GM19463 (cell line): Measurements from ENCODE around the gene HBA1.
"Not testable (repeated sequence)": the region's sequence is repeated elsewhere in the genome, so short reads cannot be mapped to it uniquely, and the experiment has no call there.

Source experiments
- ATAC-seq: cut with Tn5 transposase; IDR thresholded peaks from one replicate; pipeline ENCODE4 v1.9.1; 2021; ENCODE audit warnings: mild to moderate bottlenecking, moderate library complexity; ENCODE audit not compliant: unreplicated experiment

Gene HBA1

GRCh38 chr16:193441-193840 is 17.0 kb downstream of the HBA1 start:
- ATAC-seq: no peak

DNA sequence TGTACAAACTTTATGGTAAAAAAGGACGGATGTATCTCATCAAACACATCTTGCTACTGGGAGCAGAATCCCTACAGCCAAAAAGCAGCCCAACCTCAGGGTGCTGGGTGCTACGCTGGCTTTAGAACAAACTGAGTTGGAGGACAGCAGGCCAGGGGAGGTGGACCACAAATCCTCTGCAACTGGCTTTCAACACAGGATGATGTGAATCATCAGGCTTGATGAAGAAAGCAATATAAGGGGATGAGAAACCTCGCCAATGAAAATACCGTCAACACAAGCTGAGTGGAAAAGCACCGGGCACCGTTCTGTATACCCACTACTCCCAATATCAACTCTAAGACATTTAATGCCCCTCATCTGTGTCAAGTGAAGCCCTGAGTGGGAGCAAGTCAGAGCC is 18.0 kb downstream of the HBA1 start:
- ATAC-seq: no peak

DNA sequence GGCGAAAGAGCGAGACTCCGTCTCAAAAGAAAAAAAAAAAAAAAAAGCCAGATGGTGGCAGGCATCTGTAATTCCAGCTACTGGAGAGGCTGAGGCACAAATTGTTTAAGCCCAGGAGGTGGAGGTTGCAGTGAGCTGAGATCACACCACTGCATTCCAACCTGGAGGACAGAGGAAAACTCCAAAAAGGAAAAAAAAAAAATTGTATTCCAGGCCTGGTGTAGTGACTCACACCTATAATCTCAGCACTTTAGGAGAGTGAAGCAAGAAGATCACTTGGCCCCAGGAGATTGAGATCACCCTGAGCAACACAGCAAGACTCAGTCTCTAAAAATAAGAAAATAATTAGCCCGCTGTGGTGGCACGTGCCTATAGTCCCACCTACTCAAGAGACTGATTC is 23.9 kb downstream of the HBA1 start:
- no peak for ATAC-seq

DNA sequence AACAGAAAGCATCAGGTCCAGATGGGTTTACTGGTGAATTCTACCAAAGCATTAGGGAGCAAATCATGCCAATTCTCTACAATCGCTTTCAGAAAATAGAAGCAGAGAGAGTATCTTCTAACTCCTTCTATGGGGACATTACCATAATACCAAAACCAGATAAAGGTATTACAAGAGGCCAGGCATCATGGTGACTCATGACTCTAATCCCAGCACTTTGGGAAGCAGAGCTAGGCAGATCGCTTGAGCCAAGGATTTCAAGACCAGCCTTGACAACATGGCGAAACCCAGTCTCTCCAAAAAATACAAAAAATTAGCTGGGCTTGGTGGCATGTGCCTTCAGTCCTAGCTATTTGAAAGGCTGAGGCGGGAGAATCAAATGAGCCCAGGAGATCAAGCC is 26.8 kb downstream of the HBA1 start:
- ATAC-seq: no peak

DNA sequence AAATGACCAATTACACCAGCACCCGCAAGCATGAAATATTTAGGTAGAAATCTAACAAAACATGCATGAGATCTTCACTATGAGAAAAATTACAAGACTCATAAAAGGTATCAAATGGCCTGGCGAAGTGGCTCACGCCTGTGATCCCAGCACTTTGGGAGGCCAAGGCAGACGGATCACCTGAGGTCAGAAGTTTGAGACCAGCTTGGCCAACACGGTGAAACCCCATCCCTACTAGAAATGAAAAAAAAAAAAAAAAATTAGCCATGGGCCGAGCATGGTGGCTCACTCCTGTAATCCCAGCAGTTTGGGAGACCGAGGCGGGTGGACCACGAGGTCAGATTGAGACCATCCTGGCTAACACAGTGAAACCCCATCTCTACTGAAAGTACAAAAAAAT is 27.6 kb downstream of the HBA1 start:
- not testable (repeated sequence) for ATAC-seq

- not testable (repeated sequence) for ATAC-seq
Measured at GRCh38 chr16:209359-209758, 32.9 kb downstream of the HBA1 start.

- not testable (repeated sequence) for ATAC-seq
Measured at GRCh38 chr16:211631-212180, 35.2 kb downstream of the HBA1 start.

GRCh38 chr16:212999-213398 is 36.5 kb downstream of the HBA1 start:
- ATAC-seq: no peak

- no peak for ATAC-seq
Measured at GRCh38 chr16:220021-220420, 43.5 kb downstream of the HBA1 start.
